Measurements from ENCODE around the gene HAS3. TPM values are rescaled to one million over a fixed set of nuclear protein-coding genes. Genes with fewer than 3 reads are reported as not detected.
A peak's percentile ranks its signal among the peaks of the same experiment; 100 is the strongest.
"Not testable (repeated sequence)": the region's sequence is repeated elsewhere in the genome, so short reads cannot be mapped to it uniquely, and the experiment has no call there.

Gene HAS3
- total RNA-seq, 2 experiments from 2014 or later, result 0.67 to 0.84 TPM

- H3K9me3 Mint-ChIP-seq, DNase-seq, POLR2A ChIA-PET, H3K27ac Mint-ChIP-seq, H3K4me3 Mint-ChIP-seq, H3K27me3 Mint-ChIP-seq: not testable (repeated sequence)
- CTCF ChIA-PET, result interaction anchor here (0.6 to 2.4 kb wide), 9 partner anchors 8 to 604 kb away, joined by 3 to 16 read pairs (median 6); partner anchors contain the start of genes CHTF8 and UTP4
- Mint-ChIP-seq H3K4me1 (peaks cover 28% of the 10 kb centered on the region), H3K36me3 (ENCODE audit: low read depth) (peaks cover 20% of the 10 kb centered on the region)
These were observed 19.5 kb downstream of the HAS3 start for GRCh38 chr16:69124961-69125360.

- no peaks in the 10 kb centered on the region for H3K9me3 Mint-ChIP-seq
- peaks cover 40% of the 10 kb centered on the region for H3K4me1 Mint-ChIP-seq
- H3K4me3 Mint-ChIP-seq, result no peak overlapping the region
- ChIA-PET POLR2A (no interaction called here), CTCF (no interaction called here)
- H3K27me3 Mint-ChIP-seq, result no peaks in the 10 kb centered on the region
- no peak overlapping the region for H3K27ac Mint-ChIP-seq
- H3K36me3 Mint-ChIP-seq (ENCODE audit: low read depth), result peaks cover 11% of the 10 kb centered on the region
- DNase-seq, result no peak
These were observed 20.8 kb downstream of the HAS3 start for GRCh38 chr16:69126221-69126620.

- DNase-seq; H3K36me3 Mint-ChIP-seq (ENCODE audit: low read depth); H3K9me3 Mint-ChIP-seq; H3K4me3 Mint-ChIP-seq; H3K27me3 Mint-ChIP-seq; H3K27ac Mint-ChIP-seq; POLR2A ChIA-PET: not testable (repeated sequence)
- CTCF ChIA-PET, result interaction anchor here (0.6 to 1.1 kb wide), 2 partner anchors 139 to 147 kb away, joined by 3 read pairs; no protein-coding TSS in a partner anchor
- H3K4me1 Mint-ChIP-seq, result peaks cover 43% of the 10 kb centered on the region
These were observed 21.3 kb downstream of the HAS3 start for GRCh38 chr16:69126801-69127200.

GRCh38 chr16:69127966-69128510 is 22.6 kb downstream of the HAS3 start:
- Mint-ChIP-seq H3K27me3 (no peaks in the 10 kb centered on the region), H3K36me3 (ENCODE audit: low read depth) (peaks cover 8% of the 10 kb centered on the region), H3K27ac (no peak overlapping the region), H3K4me3 (no peak overlapping the region), H3K4me1 (peaks cover 47% of the 10 kb centered on the region), H3K9me3 (no peaks in the 10 kb centered on the region)
- CTCF ChIA-PET, result interaction anchor here (0.8 to 1.1 kb wide), 2 partner anchors 15 to 137 kb away, joined by 3 read pairs; no protein-coding TSS in a partner anchor
- no peak for DNase-seq
- POLR2A ChIA-PET, result no interaction called here

GRCh38 chr16:69130461-69130860 is 25.0 kb downstream of the HAS3 start:
- DNase-seq, result no peak
- H3K27ac Mint-ChIP-seq, result no peak overlapping the region
- CTCF ChIA-PET, result no interaction called here
- peaks cover 19% of the 10 kb centered on the region for H3K36me3 Mint-ChIP-seq (ENCODE audit: low read depth)
- POLR2A ChIA-PET, result no interaction called here
- peaks cover 61% of the 10 kb centered on the region for H3K4me1 Mint-ChIP-seq
- H3K27me3 Mint-ChIP-seq, result no peaks in the 10 kb centered on the region
- H3K4me3 Mint-ChIP-seq, result peak overlapping the region; percentile 96
- no peaks in the 10 kb centered on the region for H3K9me3 Mint-ChIP-seq

- Mint-ChIP-seq H3K4me1 (peaks cover 55% of the 10 kb centered on the region), H3K27me3 (no peaks in the 10 kb centered on the region), H3K36me3 (ENCODE audit: low read depth) (peaks cover 19% of the 10 kb centered on the region), H3K4me3 (peak overlapping the region; percentile 96), H3K27ac (peak overlapping the region; percentile 87), H3K9me3 (no peaks in the 10 kb centered on the region)
- peak; percentile 15 for DNase-seq
- ChIA-PET POLR2A (no interaction called here), CTCF (no interaction called here)
These were observed 25.9 kb downstream of the HAS3 start for GRCh38 chr16:69131167-69131838.

GRCh38 chr16:69131839-69132423 is 26.5 kb downstream of the HAS3 start:
- H3K36me3 Mint-ChIP-seq (ENCODE audit: low read depth), result peaks cover 24% of the 10 kb centered on the region
- CTCF ChIA-PET, result interaction anchor here (0.6 to 2.5 kb wide), 2 partner anchors 8 to 186 kb away, joined by 4 to 11 read pairs; no protein-coding TSS in a partner anchor
- POLR2A ChIA-PET, result no interaction called here
- H3K4me1 Mint-ChIP-seq, result peaks cover 56% of the 10 kb centered on the region
- H3K4me3 Mint-ChIP-seq, result peak overlapping the region; percentile 96
- DNase-seq, result peak; percentile 75
- no peaks in the 10 kb centered on the region for H3K9me3 Mint-ChIP-seq
- no peaks in the 10 kb centered on the region for H3K27me3 Mint-ChIP-seq
- H3K27ac Mint-ChIP-seq, result peak overlapping the region; percentile 93

GRCh38 chr16:69132424-69133252 is 27.2 kb downstream of the HAS3 start, which contains the start of the genes CHTF8 and UTP4:
TSS of gene CHTF8 (minus strand) at chr16:69132588. CDS start at chr16:69121458, 11,130 bp downstream.
TSS of gene UTP4 (plus strand) at chr16:69132649. CDS start at chr16:69133460, 811 bp downstream.
- Mint-ChIP-seq H3K36me3 (ENCODE audit: low read depth) (peaks cover 27% of the 10 kb centered on the region), H3K27ac (peak within 1 kb of the TSS; percentile 93), H3K4me3 (peak within 1 kb of the TSS; percentile 96), H3K4me1 (peaks cover 60% of the 10 kb centered on the region), H3K27me3 (no peaks in the 10 kb centered on the region), H3K9me3 (no peaks in the 10 kb centered on the region)
- CTCF ChIA-PET, result interaction anchor here (0.6 to 2.5 kb wide), 6 partner anchors 9 to 206 kb away, joined by 3 to 11 read pairs (median 4); no protein-coding TSS in a partner anchor
- POLR2A ChIA-PET, result no interaction called here
- DNase-seq, result peak; percentile 90

- Mint-ChIP-seq H3K36me3 (ENCODE audit: low read depth) (peaks cover 32% of the 10 kb centered on the region), H3K9me3 (no peaks in the 10 kb centered on the region), H3K4me1 (peaks cover 58% of the 10 kb centered on the region), H3K27ac (peak overlapping the region; percentile 93), H3K4me3 (peak overlapping the region; percentile 96), H3K27me3 (no peaks in the 10 kb centered on the region)
- no peak for DNase-seq
- ChIA-PET CTCF (interaction anchor here (0.6 to 2.5 kb wide), 5 partner anchors 10 to 205 kb away, joined by 3 to 11 read pairs (median 4); no protein-coding TSS in a partner anchor), POLR2A (no interaction called here)
These were observed 28.0 kb downstream of the HAS3 start for GRCh38 chr16:69133373-69133954.

- H3K36me3 Mint-ChIP-seq (ENCODE audit: low read depth), result peaks cover 64% of the 10 kb centered on the region
- no peaks in the 10 kb centered on the region for H3K27me3 Mint-ChIP-seq
- CTCF ChIA-PET, result no interaction called here
These were observed 33.2 kb downstream of the HAS3 start for GRCh38 chr16:69138608-69139007.

GRCh38 chr16:69139464-69139863 is 34.0 kb downstream of the HAS3 start:
- CTCF ChIA-PET, result interaction anchor here (0.9 to 1.8 kb wide), 3 partner anchors 11 to 146 kb away, joined by 3 to 5 read pairs (median 3); no protein-coding TSS in a partner anchor
- DNase-seq, H3K4me3 Mint-ChIP-seq, H3K27ac Mint-ChIP-seq, H3K27me3 Mint-ChIP-seq, POLR2A ChIA-PET, H3K9me3 Mint-ChIP-seq: not testable (repeated sequence)
- H3K36me3 Mint-ChIP-seq (ENCODE audit: low read depth), result peaks cover 60% of the 10 kb centered on the region
- H3K4me1 Mint-ChIP-seq, result peaks cover 19% of the 10 kb centered on the region

More at GRCh38 chr16:69138608-69139007, 33.2 kb downstream of the HAS3 start:
- H3K9me3 Mint-ChIP-seq, result no peaks in the 10 kb centered on the region
- H3K27ac Mint-ChIP-seq, result no peak overlapping the region
- H3K4me3 Mint-ChIP-seq, result no peak overlapping the region
- H3K4me1 Mint-ChIP-seq, result peaks cover 26% of the 10 kb centered on the region
- no peak for DNase-seq
- POLR2A ChIA-PET, result no interaction called here

- CTCF ChIA-PET, result interaction anchor here (0.6 to 1.8 kb wide), 2 partner anchors 9 to 1871 kb away, joined by 5 to 6 read pairs; no protein-coding TSS in a partner anchor
- H3K27ac Mint-ChIP-seq, result no peak overlapping the region
- no peak for DNase-seq
- peaks cover 13% of the 10 kb centered on the region for H3K4me1 Mint-ChIP-seq
- H3K36me3 Mint-ChIP-seq (ENCODE audit: low read depth), result peaks cover 61% of the 10 kb centered on the region
- POLR2A ChIA-PET, result no interaction called here
- no peak overlapping the region for H3K4me3 Mint-ChIP-seq
- no peaks in the 10 kb centered on the region for H3K9me3 Mint-ChIP-seq
- H3K27me3 Mint-ChIP-seq, result no peaks in the 10 kb centered on the region
These were observed 35.6 kb downstream of the HAS3 start for GRCh38 chr16:69141014-69141413.
